Measurements from ENCODE around the gene TAPBPL. TPM values are rescaled to one million over a fixed set of nuclear protein-coding genes. Genes with fewer than 3 reads are reported as not detected.

The TAPBPL gene
- total and polyA plus RNA-seq, 2 of the 13 experiments (the other 11 are each of a cell fraction or from before 2014, with no cell fraction given): 10.0 to 14.5 TPM

- TF ChIP-seq ZNF318 (CRISPR knock-in tag; IDR thresholded peaks at IDR 0.05) (no peak), PHF5A (CRISPR knock-in tag; IDR thresholded peaks at IDR 0.05; ENCODE audit: low read depth, unreplicated experiment) (no peak), GATA4 (IDR thresholded peaks at IDR 0.05; ENCODE audit: borderline replicate concordance, low read depth) (peak; percentile 50; the same call in 1 of the 2 replicates), STAT5B (CRISPR knock-in tag; IDR thresholded peaks at IDR 0.05) (no peak), KDM5B (CRISPR knock-in tag; IDR thresholded peaks at IDR 0.05; ENCODE audit: borderline replicate concordance) (peak; percentile 8; the same call in 1 of the 2 replicates), ZNF777 (CRISPR knock-in tag; IDR thresholded peaks at IDR 0.05) (no peak), IRF2 (CRISPR knock-in tag; IDR thresholded peaks at IDR 0.05) (peak; percentile 86), ZSCAN25 (CRISPR knock-in tag; IDR thresholded peaks at IDR 0.05) (peak; percentile 54; the same call in 1 of the 2 replicates), KDM5A (IDR thresholded peaks at IDR 0.05; ENCODE audit: borderline replicate concordance, low read length) (no peak; the same call in 1 of the 2 replicates), SPEN (CRISPR knock-in tag; IDR thresholded peaks at IDR 0.05; ENCODE audit: low read depth) (peak; percentile 84), SNAI1 (CRISPR knock-in tag; IDR thresholded peaks at IDR 0.05; ENCODE audit: borderline replicate concordance) (no peak), ZNF550 (CRISPR knock-in tag; IDR thresholded peaks at IDR 0.05; ENCODE audit: borderline replicate concordance) (no peak), ZSCAN22 (CRISPR knock-in tag; IDR thresholded peaks at IDR 0.05) (no peak), PAWR (CRISPR knock-in tag; IDR thresholded peaks at IDR 0.05; ENCODE audit: borderline replicate concordance) (no peak), SCMH1 (CRISPR knock-in tag; IDR thresholded peaks at IDR 0.05; ENCODE audit: borderline replicate concordance) (no peak), RFXANK (CRISPR knock-in tag; IDR thresholded peaks at IDR 0.05) (no peak), ZBTB46 (CRISPR knock-in tag; IDR thresholded peaks at IDR 0.05; ENCODE audit: borderline replicate concordance) (no peak), ZNF512 (CRISPR knock-in tag; IDR thresholded peaks at IDR 0.05) (no peak), NCOA5 (CRISPR knock-in tag; IDR thresholded peaks at IDR 0.05) (no peak)
Observed at GRCh38 chr12:6492838-6493496, 41.1 kb downstream of the TAPBPL start, which contains the start of gene MRPL51 (continued).

Data from HepG2 (cell line).